HG02970 (cell line): ENCODE measurements around the gene ZNF385C.

Experiments used
- ATAC-seq: cut with Tn5 transposase; IDR thresholded peaks from one replicate; pipeline ENCODE4 v1.9.1; 2021; ENCODE audit warnings: mild to moderate bottlenecking, moderate library complexity, moderate number of reproducible peaks; ENCODE audit not compliant: unreplicated experiment, low FRiP score

ZNF385C gene

GRCh38 chr17:42052346-42052877, 45.9 kb downstream of the ZNF385C start:
- ATAC-seq = no peak

DNA sequence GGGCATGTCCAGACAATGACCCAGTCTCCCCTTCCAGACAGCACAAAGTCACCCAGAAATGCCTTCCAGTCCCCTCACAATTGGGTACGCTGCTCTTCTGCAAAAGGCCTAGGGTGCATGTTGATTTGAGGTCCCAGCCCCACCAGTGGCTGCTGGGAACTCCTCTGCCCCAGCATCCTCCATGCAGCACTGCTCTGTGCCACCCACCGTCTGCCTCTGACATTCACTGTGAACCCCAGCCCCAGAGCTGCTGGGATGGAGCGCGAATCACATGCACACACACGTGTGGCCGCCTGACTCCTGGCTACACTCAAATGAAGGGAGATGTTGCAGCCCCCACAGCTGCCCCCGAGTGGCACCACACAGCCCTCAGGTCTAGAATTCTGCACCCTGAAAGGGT, 46.6 kb downstream of the ZNF385C start:
- no peak for ATAC-seq

- ATAC-seq = no peak
Observed at GRCh38 chr17:42051013-42051400, 47.3 kb downstream of the ZNF385C start.

DNA sequence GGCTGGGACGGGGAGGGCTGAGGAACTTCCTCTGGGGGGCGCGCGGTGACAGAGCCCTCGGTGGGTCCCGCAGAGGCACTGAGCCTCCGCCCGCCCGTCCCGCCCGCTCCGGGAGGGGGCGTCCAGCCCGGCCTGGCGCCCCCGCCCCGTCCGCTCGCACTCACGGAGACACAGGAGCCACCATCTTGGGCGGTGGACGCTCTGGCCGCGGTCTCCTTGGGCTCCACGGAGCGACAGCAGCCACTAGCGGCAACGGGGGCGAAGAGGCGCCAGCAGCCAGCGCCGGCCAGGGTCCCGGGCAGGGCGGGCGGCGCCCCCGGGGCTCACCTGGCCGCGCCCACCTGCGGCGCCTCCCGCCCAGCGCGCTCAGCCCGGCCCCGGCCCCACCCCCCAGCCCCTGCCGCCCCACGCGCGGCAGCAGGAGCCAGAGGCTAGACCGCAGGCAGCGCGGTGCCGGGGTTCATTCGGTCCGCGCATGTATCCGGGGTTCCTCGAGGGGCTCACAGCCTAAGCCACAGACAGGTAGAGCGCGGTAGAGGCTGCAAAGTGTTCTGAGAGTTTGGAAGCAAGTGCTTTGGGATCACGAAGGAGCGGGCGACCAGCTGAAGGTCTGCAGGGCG, 47.8 kb downstream of the ZNF385C start, which contains the start of gene C17orf113:
Gene C17orf113, minus strand, starts transcription at position 209 of the 620 bp plus-strand sequence. CDS start 7,225 bp downstream, outside the sequence.
- no peak for ATAC-seq

DNA sequence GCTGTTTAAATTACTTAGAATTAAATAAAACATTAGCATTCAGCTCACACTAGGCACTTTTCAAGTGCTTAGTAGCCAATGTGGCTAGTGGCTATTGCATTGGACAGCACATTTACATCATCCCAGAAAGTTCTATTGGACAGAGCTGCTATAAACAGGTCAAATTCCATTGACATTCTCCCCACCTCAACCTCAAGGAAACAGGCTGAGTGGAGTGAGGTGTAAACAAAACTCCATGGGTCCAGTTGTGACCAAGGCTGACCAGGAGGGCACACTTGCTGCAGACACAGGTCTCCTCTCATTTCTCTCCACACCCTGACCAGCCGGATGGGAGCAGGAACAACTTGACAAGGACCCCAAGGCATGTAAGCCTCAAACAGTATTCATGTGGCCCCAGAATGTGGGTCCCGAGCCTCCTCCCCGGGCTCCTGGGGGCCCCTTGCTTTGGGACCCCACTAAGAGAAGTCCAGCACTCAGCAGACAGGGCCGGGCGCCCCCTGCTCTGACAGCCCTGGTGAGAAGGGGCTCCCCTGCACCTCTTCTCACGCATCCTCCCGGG, 48.4 kb downstream of the ZNF385C start:
- ATAC-seq = no peak

GRCh38 chr17:42047343-42047742, 50.9 kb downstream of the ZNF385C start:
- no peak for ATAC-seq

- no peak for ATAC-seq
Observed at GRCh38 chr17:42045719-42046118, 52.6 kb downstream of the ZNF385C start.

DNA sequence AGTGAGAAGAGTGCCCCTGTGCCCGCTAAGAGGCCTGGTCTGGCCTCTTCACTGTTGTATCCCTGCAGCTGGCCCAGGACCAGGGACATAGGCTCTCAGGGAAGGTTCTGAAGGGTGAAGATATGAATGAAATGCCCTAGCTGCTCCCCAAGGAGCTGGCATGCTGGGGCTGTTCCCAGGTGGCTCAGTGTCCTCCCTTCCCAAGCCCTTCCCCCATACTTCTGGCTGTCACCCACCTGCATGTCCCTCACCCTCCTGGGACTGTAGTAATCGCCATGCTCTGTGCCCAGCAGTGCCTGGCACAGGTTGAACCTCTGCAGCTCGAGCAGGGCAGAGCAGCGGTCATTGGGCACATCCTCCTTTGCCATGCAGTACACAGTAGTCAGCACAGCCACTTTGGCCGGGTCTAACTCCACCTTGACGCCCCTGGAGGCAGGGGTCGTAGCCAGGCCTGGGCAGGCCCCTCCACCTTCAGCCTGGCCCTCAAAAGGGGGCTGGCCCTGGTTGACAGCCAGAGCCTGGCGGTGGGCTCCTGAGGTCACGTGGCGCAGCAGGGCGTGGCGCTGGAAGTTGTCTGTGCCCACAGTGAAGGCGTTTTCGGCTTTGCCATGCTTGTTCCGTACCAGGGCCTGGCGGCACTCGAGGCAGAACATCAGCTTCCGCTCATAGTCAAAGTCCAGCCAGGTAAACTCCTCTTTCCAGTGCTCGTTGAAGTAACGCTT, 55.5 kb downstream of the ZNF385C start:
- no peak for ATAC-seq

DNA sequence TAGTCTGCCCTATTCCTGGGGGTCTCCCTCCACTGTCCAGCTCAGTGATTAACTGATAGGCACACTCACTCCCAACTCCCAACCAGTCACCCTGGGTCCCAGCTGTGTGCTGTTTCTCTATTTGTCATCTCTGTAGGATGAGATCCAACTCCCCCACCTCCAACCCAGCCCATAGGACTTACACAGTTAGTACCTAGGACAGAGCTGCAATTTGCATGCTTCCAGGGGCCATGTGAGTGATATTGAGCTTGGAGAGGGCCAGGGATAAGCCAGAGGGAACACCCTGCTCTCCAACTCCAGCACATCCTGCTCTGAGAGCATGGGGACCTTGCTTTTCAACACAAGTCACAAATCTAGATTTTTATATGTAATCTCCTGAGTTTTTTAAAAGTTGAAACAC, 56.7 kb downstream of the ZNF385C start:
- no peak for ATAC-seq

DNA sequence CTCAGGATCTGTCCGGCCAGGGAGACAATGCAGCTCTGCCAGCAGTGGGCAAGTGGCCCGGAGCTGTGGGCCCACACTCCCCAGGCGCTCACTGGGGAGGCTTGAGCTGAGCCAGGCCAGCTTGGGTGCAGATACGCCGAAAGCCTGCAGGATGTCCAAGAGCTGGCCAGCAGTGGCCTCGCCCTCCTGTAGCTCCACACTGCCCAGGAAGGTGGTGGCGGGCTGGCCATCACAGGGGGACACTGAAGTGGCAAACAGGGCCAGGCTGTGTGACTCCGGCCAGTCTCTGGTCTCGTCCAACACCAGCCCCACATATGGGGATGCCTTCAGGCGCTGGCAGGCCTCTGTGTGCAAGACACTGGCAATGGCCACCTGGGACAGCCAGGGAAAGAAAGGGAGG, 57.5 kb downstream of the ZNF385C start:
- ATAC-seq = no peak

GRCh38 chr17:42039794-42040763, 58.2 kb downstream of the ZNF385C start:
- ATAC-seq = no peak

DNA sequence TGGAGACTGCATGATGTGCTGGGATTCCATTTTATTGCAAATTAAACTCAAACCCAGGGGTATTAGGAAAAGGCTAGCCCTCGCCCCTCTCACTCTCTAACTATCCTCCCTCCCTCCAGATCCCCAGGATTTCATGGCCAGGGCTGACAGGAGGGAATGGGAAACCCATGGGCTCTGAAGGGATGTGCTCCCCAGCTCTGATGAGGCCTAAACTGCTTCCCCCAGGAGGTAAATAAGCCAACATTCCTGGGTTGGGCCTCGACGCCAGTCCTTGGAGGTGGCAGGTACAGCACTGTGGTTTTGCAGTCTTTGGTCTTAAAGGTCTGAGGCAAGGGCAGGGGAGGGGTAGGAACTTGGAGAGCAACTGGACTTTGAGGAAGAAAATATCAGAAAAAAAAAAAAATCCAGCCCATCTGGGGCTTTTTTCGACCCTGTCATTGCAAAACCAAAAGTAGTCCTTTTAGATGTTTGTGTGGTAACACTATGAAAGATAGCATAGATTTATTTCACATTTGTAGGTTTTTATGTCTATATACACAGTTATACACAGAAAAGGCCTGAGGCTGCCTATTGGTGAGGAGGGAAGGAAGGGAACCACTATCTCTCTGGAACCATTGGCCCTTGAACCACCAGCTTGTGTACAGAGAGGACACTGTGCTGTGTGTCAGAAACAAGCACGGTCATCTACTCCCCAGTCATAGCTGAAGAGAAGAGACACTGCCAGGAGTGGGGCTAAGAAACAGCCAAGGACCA, 59.9 kb downstream of the ZNF385C start:
- no peak for ATAC-seq

- ATAC-seq = no peak
Observed at GRCh38 chr17:42034059-42034458, 64.2 kb downstream of the ZNF385C start.

DNA sequence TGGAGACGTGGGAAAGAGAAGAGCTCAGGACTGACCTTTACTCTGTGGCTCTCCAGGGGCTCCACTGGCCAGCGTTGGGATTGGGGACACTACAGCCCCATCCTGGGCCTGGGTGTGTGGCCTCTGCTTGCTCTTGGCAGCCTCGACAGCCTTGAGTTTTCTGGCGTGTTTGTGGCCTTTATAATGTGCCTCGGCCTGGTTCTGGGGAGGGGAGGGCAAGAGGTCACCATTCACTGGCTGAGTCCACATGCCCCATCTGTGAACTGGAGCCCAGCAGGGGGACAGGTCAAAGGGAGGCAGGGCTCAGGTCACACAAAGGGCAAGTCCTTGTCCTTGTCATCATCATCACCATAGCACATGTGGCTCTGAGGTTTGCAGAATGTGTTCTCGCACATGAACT, 66.7 kb downstream of the ZNF385C start:
- ATAC-seq = no peak

- no peak for ATAC-seq
Observed at GRCh38 chr17:42028791-42029127, 69.5 kb downstream of the ZNF385C start.

- ATAC-seq = no peak
Observed at GRCh38 chr17:42027961-42028790, 70.1 kb downstream of the ZNF385C start.

DNA sequence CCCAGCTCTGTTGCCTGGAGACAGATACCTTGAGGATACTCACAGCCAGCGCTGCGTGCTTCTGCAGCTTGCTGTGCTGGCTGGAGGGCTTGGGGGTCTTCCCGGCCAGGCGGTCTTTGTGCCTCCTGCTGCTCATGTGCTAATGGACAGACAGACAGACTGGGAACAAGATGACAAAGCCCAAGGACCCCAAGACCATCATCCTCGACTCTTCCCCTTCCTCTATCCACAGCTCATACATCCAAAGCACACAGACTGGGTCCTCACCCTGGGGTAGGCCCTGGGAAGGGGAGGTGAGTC, 70.7 kb downstream of the ZNF385C start:
- ATAC-seq = no peak

DNA sequence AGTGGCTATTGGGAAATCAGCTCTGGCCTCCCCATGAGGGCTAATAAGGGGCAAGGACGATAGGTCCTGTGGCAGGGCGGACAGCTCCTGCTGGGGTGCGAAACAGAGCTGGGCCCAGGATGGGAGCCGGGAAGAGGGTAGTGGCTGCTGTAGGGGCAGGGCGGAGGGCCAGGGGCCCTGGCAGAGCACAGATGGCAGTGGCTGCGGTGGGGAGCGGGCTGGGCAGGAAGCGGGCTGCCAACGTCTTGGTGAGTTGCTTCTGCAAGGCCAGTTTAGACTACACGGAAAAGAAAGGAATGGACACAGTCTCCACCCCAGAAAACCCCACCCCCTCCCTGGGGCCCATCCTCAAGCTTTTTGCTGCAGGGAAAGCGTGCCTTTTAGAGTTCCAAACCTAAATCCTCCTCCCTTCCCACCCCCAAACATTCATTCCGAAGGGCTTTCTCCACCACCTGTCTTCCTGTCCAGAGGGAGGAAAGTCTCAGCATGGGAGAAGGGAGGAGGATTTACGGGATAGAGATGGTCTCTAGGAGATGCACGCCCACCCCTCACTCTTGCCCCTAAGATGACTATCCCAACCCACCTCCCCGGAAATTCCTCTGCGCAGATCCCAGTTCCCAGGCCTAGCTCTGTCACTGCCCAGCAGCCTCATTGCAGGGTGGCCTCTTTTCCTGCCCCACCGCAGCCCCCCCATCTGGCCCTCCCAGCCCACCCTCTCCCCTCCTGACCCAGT, 71.2 kb downstream of the ZNF385C start:
- ATAC-seq = no peak

DNA sequence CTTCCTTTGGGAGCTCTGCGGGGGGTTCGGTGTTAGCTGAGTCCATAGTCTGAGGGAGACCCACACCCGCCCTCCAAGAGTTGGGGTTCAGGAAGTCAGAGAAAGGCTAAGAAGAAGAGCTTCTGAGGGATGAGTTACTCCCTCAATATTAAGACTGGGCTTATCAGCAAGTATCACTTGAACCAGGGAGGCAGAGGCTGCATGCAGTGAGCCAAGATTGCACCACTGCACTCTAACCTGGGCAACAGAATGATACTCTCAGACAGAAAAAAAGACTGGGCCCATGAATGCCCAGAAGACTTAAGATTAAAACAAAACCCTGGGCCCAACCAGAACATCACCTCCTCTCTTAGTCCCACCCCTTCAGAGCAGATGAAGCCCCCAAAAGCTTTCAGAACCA, 72.3 kb downstream of the ZNF385C start:
- no peak for ATAC-seq
